Superior temporal gyrus (tissue), 1 donor: ENCODE results near the gene QPRT.
"Not testable (repeated sequence)": the region's sequence is repeated elsewhere in the genome, so short reads cannot be mapped to it uniquely, and the experiment has no call there.

Experiments used
- DNase-seq: peaks from one replicate; pipeline ENCODE4 v3.0.0-alpha.2; 2016; ENCODE audit errors: extremely low spot score

The QPRT gene

DNA sequence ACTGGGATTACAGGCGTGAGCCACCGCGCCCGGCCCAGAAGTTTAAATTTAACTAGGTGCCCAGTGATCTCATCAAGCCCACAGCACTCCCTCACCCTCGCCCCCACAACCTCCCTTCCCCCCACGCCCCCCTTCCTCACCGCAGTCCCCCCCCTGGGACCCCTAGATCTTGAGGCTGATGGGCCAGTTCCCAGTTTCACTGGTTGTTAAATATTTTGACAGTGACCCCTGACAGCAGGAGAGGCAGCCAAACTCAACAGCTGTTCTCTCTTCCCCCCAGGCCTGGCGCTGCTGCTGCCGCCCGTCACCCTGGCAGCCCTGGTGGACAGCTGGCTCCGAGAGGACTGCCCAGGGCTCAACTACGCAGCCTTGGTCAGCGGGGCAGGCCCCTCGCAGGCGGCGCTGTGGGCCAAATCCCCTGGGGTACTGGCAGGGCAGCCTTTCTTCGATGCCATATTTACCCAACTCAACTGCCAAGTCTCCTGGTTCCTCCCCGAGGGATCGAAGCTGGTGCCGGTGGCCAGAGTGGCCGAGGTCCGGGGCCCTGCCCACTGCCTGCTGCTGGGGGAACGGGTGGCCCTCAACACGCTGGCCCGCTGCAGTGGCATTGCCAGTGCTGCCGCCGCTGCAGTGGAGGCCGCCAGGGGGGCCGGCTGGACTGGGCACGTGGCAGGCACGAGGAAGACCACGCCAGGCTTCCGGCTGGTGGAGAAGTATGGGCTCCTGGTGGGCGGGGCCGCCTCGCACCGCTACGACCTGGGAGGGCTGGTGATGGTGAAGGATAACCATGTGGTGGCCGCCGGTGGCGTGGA lies 15.6 kb downstream of the QPRT start:
- DNase-seq = no peak

DNA sequence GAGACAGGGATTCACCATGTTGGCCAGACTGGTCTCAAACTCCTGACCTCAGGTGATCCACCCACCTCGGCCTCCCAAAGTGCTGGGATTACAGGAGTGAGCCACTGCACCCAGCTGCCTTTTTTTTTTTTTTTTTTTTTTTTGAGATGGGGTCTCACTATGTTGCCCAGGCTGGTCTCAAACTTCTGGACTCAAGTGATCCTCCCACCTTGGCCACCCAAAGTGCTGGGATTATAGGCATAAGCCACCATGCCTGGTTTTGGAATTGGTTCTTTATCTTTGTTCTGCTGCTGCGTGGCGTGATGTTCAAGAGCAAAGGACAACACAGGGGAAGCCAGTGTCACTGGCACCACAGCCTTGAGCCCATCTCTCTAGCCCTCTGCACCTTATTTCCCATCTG lies 16.7 kb downstream of the QPRT start:
- not testable (repeated sequence) for DNase-seq

DNA sequence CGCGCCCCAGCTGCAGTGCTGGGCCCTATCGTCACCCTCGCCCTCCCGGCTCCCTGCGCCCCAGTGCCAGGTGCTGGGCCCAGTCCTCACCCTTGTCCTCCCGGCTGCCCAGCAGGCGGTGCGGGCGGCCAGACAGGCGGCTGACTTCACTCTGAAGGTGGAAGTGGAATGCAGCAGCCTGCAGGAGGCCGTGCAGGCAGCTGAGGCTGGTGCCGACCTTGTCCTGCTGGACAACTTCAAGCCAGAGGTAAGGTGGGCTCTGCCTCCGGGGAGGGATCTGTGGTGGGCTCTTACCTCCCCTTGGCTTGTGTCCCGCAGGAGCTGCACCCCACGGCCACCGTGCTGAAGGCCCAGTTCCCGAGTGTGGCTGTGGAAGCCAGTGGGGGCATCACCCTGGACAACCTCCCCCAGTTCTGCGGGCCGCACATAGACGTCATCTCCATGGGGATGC lies 17.9 kb downstream of the QPRT start:
- DNase-seq = no peak

DNA sequence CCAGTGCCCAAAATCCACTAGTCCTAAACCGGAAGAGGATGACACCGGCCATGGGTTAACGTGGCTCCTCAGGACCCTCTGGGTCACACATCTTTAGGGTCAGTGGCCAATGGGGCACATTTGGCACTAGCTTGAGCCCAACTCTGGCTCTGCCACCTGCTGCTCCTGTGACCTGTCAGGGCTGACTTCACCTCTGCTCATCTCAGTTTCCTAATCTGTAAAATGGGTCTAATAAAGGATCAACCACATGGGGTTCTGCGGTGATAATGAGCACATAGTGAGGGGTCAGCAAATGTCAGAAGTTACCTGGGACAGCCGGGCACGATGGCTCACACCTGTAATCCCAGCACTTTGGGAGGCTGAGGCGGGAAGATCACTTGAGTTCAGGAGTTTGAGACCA lies 18.4 kb downstream of the QPRT start:
- DNase-seq = no peak

DNA sequence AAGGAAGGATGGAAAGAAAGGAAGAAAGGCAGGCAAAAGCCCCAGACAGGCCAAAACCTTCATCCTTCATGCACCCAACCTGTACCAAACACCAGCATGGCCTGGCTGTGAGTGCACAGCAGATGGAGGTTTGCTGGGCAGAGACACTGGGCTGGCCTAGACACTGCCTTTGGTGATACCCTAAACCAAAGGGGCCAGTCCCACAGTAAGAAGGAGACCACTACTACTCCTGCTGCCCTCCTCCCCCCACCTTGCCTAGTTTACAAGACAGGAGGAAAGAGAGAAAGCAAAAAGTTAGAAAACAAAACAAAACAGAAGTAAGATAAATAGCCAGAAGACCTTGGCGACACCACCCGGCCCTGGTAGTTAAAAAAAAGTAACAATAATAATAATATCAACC lies 19.1 kb downstream of the QPRT start:
- DNase-seq = no peak

DNA sequence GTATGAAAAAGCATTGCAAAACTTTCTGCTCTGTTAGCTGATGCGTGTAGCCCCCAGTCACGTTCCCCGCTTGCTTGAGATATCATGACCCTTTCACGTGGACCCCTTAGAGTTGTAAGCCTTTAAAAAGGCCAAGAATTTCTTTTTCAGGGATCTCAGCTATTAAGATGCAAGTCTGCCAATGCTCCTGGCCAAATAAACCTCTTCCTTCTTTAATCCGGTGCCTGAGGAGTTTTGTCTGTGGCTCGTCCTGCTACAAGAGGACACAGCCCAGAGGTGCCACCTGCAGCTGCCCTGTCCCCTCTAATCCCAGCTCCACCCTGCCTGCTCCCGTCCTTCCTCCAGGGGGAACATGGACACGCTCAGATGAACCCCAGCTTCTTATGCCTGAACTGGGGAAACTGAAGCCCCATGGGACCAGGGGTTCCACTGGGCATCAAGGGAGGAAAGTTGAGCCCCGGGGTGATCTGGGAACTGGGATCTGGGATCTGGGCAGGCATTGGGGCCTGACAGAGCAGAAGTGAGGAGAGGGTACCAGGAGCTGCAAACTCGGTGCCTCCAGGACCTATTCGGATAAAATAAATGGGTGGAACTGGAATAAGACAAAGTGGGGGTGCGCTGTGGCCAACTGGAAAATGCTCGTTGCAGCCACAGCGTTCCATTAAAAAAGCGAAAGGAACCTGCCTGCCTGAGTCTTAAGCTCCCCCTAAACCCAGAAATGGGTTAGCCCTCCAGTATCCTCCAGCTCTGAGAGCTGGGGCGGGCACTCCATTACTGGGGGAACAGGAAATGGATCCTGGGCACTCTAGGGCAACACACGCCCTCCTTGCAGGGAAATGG lies 19.7 kb downstream of the QPRT start:
- no peak for DNase-seq

DNA sequence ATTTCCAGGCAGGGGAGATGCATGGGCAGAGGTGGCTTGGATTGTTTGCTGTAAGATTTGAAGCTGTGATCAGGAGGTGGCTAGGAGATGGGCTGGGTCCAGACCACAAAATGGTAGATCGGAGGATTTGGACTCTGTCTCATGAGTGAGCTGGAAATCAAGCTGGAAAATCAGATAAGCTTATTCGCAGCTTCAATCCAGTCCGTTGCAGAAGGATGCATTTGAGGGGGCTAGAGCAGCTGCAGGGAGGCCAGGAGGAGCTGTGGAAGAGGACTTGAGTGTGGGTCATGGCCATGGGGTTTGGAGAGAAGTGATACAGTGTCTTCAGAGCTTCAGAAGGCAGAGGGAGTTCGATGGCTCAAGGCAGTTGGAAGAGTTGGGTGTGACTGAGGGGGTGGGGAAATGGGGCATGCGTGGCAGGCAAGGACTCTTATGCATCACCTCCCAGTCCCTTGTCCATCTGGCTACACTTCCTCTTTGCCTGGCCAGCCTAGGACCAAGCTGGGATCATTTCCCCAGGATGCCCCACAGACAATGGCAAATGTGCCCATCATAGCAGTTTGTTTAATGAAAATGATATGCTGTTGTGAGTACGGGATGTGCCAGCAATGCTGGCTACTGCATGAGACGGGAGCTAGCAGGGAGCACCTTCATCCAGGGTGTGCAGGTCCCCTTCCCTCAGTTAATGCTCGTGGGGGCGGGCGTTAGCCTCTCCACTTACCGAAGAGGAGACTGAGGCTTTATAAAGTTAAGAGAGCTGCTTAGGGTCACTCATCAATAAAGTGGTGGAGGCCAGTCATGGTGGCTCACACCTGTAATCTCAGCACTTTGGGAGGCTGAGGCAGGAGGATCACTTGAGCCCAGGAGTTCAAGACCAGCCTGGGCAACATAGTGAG lies 20.6 kb downstream of the QPRT start:
- DNase-seq = no peak

DNA sequence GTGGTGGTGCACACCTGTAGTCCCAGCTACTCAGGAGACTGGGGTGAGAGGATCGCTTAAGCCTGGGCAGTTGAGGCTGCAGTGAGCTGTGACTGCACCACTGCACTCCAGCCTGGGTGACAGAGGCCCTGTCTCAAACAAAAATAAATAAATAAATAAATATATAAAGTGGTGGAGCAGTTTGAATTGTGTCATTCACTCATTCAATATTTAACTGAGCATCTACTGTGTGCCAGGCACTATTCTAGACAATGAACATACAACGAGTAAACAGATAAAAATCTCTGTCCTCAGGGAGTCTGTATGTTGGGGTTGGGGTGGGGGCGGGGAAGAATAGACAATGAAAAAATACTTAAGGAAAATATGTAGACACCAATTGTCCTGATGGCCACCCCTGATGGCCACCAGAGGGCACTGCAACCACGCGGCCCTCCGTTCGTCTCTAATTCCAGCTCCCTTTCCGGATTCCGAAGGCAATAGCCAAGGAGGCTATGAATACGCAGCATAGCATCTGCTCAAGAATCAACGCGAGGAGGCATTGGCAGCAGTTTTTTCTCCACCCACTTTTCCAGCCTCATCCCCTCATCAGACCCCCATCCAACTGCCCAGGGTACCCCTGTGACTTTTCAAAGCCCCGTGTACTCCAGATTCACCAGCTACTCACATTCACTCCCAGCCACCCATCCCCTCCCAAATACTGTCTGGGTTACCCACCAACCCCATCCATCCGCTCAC lies 21.4 kb downstream of the QPRT start:
- peak; percentile 69 for DNase-seq

DNA sequence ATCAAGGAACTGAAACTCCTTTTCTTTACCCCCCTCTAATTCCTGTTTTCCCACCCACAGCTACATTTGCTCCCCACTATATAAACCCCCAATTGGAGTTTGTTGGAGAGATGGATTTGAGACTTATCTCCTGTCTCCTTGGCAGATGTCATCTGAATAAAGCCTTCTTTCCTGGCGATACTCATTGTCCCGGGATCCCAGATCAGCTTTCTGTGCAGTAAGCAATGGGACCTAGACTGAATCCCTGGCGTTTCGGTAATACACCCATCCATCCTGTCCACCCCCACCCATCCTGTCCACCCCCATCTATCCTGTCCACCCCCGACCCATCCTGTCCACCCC lies 22.2 kb downstream of the QPRT start:
- no peak for DNase-seq

DNA sequence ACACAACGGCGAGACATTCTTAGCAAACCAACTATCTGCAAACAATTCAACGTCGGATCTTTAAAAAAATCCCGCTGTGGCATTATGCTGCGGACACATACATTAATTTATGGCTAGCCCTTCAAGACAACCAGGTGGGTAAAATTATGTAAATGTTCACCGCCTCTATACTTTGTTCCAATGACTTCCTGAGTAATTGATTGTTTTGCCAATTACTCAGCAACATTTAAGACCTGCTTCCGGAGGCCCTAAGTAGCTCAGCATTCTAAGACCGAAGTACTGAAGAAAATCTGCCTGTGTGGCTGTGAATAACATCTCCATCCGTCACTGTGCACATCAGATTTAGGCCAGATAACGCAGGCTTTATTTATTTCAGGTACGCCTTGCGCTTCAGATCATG lies 23.3 kb downstream of the QPRT start:
- DNase-seq = no peak

DNA sequence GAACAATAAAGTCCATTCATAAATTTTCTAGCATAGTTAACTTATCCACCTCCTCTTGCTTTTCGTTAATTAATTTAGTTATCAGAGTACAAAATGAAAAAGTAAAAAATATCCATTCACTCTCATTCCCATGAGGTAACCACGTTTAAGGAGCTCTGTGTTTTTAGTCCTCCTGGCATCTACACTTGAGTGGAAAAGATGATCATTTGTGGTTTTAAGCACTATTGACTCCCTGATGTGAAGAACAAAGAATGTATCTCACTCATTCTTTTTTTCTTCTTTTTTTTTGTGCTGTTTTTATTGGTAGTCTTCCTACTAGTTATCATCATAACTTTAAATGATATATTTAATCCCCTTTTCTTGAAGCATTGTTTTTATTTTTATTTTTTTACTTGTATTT lies 26.1 kb downstream of the QPRT start:
- DNase-seq = no peak

DNA sequence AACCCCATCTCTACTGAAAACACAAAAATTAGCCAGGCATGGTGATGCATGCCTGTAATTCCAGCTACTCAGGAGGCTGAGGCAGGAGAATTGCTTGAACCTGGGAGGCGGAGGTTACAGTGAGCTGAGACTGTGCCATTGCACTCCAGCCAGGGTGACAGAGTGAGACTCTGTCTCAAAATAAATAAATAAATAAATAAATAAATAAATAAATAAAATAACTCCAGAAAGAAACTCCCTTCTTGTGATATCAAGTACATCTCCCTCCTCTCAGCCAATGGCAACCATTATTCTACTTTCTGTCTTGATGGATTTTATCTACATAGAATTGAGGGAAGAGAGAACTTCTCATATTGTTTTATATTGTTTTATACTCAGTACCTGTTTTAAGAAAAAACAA lies 28.2 kb downstream of the QPRT start:
- DNase-seq = not testable (repeated sequence)

DNA sequence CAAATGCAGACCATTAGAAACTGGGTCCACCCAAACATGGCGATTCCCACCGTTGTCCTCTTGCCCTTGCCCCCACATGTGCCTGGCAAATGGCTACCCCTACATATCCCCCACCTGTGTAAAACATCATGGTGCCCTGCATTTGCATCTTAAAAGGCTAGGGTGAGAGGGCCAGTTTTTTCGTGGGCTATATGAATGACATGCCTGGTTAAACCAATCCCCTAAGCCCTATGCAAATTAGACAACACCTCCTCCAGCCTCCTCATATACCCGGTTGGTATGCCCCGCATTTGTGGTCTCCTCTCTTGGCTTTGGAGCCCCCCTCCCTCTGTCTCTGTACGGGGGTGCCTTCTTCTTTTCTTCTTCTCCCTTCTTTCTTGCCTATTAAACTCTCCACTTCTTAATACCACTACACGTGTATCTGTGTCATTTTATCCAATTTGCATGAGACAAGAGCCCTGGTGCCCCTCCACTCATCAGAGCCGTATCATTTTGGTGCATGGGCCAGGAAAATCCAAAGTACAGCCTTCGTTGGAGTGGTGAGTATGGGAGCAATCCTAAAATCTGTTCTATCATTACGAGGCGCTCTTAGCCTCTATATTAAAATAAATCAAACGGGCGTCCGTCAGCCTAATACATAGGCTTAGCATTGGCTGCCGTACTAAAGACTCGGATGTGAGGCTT lies 30.1 kb downstream of the QPRT start:
- DNase-seq = no peak

DNA sequence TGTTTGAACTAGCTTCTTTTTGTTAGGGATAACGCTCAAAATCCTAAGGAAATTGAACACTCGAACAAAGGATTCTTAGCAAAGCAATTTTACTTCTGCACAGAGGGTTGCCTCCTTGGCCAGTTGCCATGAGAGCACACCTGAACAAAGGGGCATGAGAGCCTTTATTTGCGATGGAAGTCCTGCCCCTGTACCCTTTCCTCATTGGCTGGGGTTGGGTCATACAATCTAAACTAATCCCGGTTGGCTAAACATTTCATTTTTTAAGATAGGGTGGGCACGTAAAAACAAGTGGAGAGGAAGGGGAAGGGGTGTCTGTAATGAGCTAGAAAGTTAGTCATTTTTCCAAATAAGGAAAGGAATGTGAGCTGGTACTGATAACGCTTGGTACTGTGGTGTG lies 30.7 kb downstream of the QPRT start:
- DNase-seq = not testable (repeated sequence)

DNA sequence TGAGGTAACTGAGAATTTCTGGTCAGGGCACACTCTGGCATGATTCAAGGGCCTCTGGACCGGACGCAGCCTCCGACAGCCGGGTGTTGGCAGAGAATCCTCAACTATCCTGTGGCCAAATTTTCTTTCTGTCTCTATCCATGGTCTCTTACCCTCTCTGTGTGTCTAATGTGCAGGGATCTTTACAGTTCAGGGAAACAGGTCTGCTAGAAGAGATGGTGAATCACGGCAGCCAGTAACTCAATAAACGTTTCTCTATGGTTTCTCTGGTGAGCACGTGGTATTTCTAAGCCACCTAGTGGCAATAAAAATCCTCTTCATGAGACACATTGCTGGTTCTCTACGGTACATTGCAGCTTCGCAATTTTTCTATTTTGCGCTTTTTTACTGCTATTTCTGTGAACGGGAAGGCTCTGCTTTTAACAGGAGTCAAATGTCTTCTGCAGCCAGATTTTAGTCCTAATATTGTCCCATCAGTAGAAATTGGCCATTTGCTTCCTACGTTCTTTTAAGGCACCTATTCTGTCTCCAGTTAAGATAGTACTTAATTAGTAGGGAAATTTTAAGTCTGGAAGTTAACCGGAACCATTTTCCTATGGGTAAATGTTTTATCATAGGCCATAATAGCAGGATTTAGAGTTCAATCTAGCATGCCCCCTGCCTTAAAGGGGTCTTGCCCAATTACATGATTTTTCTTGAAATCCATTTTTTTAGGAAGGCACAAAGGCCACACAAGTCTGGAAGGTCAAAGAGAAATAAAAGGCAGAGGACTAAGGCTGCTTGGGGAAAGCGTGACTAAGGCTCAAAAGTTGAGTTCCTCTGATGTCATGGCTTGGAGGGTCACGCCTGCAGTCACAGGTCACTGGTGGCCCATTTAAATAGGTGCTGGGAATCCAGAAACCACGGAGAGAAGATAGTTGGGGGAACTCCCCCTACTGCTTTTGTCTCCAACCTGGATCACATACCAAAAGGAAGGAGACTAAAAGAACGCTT lies 31.5 kb downstream of the QPRT start:
- DNase-seq = peak; percentile 92

DNA sequence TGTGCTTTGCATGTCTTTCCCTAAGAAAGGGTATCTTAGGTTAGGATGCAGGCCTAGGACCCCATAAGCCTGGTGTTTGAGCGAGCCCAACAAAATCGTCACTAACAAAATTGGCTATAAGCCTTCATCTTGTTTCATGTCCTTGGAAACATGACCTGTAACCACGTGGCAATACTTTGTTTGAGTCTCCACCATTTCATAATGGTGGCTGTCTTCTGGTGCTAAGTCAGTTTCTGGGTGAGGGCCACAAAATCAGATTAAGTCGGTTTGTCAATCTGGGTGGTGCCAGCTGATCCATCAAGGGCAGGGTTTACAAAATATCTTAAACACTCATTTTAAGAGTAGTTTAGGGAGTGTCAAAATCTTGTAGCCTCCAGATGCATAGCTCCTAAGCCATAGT lies 33.8 kb downstream of the QPRT start:
- no peak for DNase-seq

DNA sequence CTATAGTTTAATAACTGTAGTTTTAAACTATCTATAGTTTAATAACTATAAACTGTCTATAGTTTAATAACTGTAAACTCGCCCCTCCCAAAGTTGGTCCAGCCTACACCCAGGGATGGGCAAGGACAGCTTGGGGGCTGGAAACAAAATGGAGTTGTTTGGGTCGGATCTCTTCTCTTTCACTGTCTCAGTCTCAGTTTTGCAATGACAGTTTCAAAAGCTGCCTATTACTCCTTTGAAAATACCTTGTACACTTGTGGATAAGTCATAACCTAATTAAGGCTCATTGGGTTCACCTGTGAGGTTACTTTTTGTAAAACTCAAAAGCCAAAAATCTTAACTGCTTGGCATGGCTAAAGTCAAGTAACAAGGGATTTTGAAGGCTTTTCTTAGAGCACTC lies 35.4 kb downstream of the QPRT start:
- DNase-seq = no peak

DNA sequence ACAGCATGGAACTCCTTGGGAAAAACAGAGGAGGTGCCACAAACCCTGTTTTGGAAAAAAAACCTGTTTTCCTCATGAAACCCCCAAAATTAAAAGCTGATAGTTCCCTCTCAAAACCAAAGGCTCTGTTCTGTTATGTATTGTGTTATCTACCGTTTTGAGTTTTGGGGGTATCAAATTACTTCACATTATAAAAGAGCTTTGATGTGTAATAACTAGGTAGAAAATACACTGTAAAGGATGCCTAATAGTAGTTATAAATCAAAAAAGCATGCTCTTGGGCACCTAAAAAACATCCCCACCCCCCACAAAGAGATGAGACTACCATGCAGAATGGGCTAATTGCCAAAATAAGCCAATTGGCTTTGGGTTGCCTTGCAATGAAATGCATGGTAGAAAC lies 36.0 kb downstream of the QPRT start:
- no peak for DNase-seq

DNA sequence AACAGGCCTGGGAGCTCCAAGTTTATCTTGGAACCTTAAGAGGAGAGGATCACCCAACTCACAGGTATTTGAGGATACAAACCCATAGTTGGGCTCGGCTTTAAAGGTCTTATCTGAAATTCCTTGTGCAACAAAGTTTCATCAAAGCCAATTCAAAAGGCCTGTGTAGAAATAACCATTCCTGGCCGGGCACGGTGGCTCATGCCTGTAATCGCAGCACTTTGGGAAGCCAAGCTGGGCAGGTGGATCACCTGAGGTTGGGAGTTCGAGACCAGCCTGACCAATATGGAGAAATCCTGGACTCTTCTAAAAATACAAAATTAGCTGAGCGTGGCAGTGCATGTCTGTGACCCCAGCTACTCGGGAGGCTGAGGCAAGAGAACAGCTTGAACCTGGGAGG lies 38.1 kb downstream of the QPRT start:
- DNase-seq = no peak

DNA sequence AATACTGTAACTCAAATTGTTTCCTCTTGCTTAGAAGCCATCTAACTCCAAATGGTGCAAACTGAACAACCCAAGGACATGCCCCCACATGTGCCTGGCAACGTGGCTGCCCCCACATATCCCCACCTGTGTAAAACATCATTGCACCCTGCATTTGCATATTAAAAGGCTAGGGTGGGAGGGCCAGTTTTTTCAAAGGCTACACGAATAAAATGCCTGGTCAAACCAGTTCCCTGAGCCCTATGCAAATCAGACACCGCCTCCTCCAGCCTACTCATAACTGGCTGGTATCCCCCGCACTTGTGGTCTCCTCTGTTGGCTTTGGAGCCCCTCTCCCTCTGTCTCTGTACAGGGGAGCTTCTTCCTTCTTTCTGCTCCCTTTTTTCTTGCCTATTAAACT lies 40.1 kb downstream of the QPRT start:
- DNase-seq = no peak
